Uterus (tissue), 2 donors: ENCODE results near the gene DDX46.

Source experiments
- POLR2A ChIP-seq, 2 donors: fragments of 450-650 bp; IDR thresholded peaks; one replicate each; pipeline ENCODE4 v1.6.1; 2016; ENCODE audit warnings: antibody characterized with exemption in 2 of 2, mild to moderate bottlenecking in 1 of 2, moderate library complexity in 1 of 2
- TF ChIP-seq, protein P1 (sequence below), 4 experiments: fragments of 200-600 bp in 2 of 4; fragments of 450-650 bp in 2 of 4; sonication (generic) in 2 of 4; IDR thresholded peaks; one replicate each; pipeline ENCODE4 v1.5.1; 2016 to 2019; ENCODE audit warnings: antibody characterized with exemption in 4 of 4, mild to moderate bottlenecking in 2 of 4, moderate library complexity in 1 of 4

DNA sequence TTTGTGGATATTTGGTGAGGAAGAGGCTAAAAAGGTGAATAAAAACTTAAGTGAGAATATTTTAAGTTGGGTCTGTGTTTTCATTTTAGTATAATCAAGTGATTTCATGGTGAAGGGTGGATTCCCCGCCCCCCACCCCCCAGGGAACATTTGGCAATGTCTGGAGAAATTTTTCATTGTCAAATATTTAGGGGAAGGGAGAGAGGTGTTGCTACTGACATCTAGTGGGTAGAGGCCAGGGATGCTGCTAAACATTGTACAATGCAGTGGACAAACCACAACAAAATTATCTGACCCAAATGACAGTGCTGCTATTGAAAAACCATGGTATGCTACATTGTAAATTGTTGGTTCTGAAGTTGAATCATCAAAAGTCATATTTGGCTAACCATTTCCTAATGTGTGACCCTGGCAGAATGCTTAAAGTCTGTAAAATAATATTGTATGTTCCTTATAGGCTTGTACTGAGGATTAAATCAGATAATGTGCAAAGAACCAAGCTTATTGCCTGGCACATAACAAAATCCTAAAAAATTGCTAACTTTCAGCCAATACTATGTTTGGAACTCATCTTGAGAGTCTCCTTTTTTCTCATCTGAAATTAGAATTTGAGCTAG is 92.8 kb downstream of the DDX46 start:
- no peak for TF ChIP-seq POLR2A (IDR thresholded peaks at IDR 0.05)
- TF ChIP-seq, protein P1, sequence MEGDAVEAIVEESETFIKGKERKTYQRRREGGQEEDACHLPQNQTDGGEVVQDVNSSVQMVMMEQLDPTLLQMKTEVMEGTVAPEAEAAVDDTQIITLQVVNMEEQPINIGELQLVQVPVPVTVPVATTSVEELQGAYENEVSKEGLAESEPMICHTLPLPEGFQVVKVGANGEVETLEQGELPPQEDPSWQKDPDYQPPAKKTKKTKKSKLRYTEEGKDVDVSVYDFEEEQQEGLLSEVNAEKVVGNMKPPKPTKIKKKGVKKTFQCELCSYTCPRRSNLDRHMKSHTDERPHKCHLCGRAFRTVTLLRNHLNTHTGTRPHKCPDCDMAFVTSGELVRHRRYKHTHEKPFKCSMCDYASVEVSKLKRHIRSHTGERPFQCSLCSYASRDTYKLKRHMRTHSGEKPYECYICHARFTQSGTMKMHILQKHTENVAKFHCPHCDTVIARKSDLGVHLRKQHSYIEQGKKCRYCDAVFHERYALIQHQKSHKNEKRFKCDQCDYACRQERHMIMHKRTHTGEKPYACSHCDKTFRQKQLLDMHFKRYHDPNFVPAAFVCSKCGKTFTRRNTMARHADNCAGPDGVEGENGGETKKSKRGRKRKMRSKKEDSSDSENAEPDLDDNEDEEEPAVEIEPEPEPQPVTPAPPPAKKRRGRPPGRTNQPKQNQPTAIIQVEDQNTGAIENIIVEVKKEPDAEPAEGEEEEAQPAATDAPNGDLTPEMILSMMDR (IDR thresholded peaks at IDR 0.05): no peak
